Activated B cell treated with CpG ODN at 0.5 μM for 24 hours (primary cell): ENCODE data around the gene COG3. TPM values are rescaled to one million over a fixed set of nuclear protein-coding genes. Genes with fewer than 3 reads are reported as not detected.

Experiments used
- ATAC-seq: fragments of 200-7000 bp; cut with Tn5 transposase; one replicate; pipeline ENCODE4 v1.10.0; 2021; ENCODE audit warnings: low read depth, mild to moderate bottlenecking, moderate library complexity
- CTCF ChIA-PET: fragments of 350-600 bp; sonication (Branson Sonifier 250); formaldehyde crosslinking; loops from one replicate; lab custom pipeline; 2021; ENCODE audit warnings: antibody characterized with exemption; lab: Charles Lee
- POLR2A ChIA-PET: fragments of 350-600 bp; sonication (Branson Sonifier 250); formaldehyde crosslinking; loops from one replicate; lab custom pipeline; 2021; ENCODE audit warnings: antibody characterized with exemption; lab: Charles Lee
- DNase-seq: peaks from one replicate; pipeline ENCODE4 v3.0.0; 2022
- H3K27ac Mint-ChIP-seq: one replicate; pipeline ENCODE4 v1.8.0; 2020; ENCODE audit warnings: mixed read lengths
- H3K27me3 Mint-ChIP-seq: one replicate; pipeline ENCODE4 v1.8.0; 2021; ENCODE audit warnings: mixed read lengths
- H3K36me3 Mint-ChIP-seq: one replicate; pipeline ENCODE4 v1.8.0; 2021; ENCODE audit warnings: low read depth, mixed read lengths
- H3K4me1 Mint-ChIP-seq: one replicate; pipeline ENCODE4 v1.8.0; 2021; ENCODE audit warnings: mixed read lengths
- H3K4me3 Mint-ChIP-seq: one replicate; pipeline ENCODE4 v1.8.0; 2020; ENCODE audit warnings: mild to moderate bottlenecking, mixed read lengths
- H3K9me3 Mint-ChIP-seq: one replicate; pipeline ENCODE4 v1.8.0; 2020; ENCODE audit warnings: mixed read lengths
- intact Hi-C: fragments of 100-400 bp; cut with micrococcal nuclease; formaldehyde crosslinking; loops from one replicate; pipeline ENCODE4 v1.15.1; 2024
- total RNA-seq: library from RNA; stranded (reverse); gene quantifications from 2 replicates; pipeline ENCODE4 v1.2.3, GENCODE V29; 2022
- TF ChIP-seq, protein P1 (sequence below): fragments of 200-600 bp; IDR thresholded peaks from one replicate; pipeline ENCODE4 v1.8.0; 2022; ENCODE audit warnings: antibody characterized with exemption, mild to moderate bottlenecking

COG3 gene
- total RNA-seq, 1 donor from 2014 or later = 31.6 TPM

DNA sequence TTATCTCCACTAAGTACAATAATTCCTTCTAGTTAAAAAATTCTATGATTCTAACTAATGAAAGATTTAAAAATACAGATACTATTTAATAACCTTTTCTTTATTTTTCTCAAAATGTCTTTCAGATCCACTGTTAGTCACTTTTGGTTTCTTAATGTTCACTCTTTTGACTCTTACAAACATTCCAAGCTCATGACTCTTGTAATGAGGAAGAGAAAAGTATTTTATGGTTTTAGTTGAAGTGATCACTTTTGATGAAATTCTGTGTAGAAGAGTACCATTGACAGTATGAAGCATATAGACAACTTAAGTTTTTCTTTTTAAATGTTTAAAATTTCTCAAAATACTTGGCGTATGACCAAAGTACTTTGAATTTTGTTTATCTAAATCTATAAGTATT is 27.8 kb downstream of the COG3 start:
- DNase-seq = no peak
- Mint-ChIP-seq H3K9me3 (no peaks in the 10 kb centered on the region), H3K4me3 (no peak overlapping the region), H3K27ac (no peak overlapping the region), H3K27me3 (no peaks in the 10 kb centered on the region), H3K36me3 (peaks cover 59% of the 10 kb centered on the region), H3K4me1 (no peaks in the 10 kb centered on the region)
- no peak for ATAC-seq
- ChIA-PET CTCF (no interaction called here), POLR2A (no interaction called here)
- intact Hi-C loops = no loop called here
- TF ChIP-seq, protein P1, sequence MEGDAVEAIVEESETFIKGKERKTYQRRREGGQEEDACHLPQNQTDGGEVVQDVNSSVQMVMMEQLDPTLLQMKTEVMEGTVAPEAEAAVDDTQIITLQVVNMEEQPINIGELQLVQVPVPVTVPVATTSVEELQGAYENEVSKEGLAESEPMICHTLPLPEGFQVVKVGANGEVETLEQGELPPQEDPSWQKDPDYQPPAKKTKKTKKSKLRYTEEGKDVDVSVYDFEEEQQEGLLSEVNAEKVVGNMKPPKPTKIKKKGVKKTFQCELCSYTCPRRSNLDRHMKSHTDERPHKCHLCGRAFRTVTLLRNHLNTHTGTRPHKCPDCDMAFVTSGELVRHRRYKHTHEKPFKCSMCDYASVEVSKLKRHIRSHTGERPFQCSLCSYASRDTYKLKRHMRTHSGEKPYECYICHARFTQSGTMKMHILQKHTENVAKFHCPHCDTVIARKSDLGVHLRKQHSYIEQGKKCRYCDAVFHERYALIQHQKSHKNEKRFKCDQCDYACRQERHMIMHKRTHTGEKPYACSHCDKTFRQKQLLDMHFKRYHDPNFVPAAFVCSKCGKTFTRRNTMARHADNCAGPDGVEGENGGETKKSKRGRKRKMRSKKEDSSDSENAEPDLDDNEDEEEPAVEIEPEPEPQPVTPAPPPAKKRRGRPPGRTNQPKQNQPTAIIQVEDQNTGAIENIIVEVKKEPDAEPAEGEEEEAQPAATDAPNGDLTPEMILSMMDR = no peak

DNA sequence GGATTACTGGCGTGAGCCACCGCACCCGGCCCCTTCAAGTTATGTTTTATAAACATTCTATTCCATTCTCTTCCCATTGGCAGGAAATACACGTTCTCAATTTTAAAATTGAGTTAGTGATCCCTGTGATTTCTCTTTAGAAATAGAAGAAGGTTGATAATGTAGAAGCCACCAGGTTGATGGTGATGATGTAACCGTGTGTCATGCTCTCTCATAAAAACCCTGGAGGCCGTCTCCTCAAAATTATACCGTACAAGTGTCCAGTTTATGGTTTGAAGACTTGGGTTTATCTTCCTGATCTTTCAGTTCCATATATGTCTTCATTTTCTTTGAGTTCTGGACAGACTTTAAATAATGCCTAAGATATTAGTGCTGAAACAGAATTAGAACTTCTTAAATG is 32.2 kb downstream of the COG3 start:
- H3K36me3 Mint-ChIP-seq = peaks cover 65% of the 10 kb centered on the region
- H3K27me3 Mint-ChIP-seq = no peaks in the 10 kb centered on the region
- ChIA-PET POLR2A (no interaction called here), CTCF (no interaction called here)
- DNase-seq = no peak
- H3K27ac Mint-ChIP-seq = no peak overlapping the region
- no peaks in the 10 kb centered on the region for H3K4me1 Mint-ChIP-seq
- TF ChIP-seq, protein P1 = no peak
- intact Hi-C loops = no loop called here
- no peak overlapping the region for H3K4me3 Mint-ChIP-seq
- no peaks in the 10 kb centered on the region for H3K9me3 Mint-ChIP-seq
- no peak for ATAC-seq

DNA sequence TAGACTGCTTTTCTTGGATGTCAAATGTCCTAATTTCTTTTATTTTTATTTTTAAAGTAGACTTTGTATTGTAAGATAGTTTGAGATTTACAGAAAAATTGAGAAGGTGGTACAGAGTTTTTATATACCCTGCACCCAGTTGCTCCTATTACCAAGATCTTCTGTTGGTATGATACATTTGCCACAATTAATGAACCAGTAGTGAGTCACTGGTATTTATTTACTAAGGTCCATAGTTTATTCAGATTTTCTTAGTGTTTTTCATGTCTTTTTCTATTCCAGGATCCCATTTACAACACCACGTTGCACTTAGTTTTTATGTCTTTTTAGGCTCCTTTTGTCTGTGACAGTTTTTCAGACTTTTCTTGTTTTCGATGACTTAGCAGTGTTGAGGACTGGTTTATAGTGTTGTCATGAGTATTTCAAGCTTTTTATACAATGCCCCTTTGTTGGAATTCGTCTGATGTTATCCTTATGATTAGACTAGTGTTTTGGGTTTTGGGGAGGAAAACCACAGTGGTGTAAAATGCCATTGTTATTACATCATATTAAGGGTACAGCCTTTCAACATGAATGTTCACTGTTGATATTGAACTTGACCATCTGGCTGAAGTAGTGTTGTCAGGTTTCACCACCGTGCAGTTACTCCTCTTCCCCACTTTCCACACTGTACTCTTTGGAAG is 35.9 kb downstream of the COG3 start:
- ChIA-PET CTCF (no interaction called here), POLR2A (no interaction called here)
- Mint-ChIP-seq H3K27ac (no peak overlapping the region), H3K4me3 (no peak overlapping the region), H3K4me1 (no peaks in the 10 kb centered on the region), H3K9me3 (no peaks in the 10 kb centered on the region), H3K36me3 (peaks cover 73% of the 10 kb centered on the region), H3K27me3 (no peaks in the 10 kb centered on the region)
- DNase-seq = no peak
- ATAC-seq = no peak
- TF ChIP-seq, protein P1 = no peak
- intact Hi-C loops = no loop called here

DNA sequence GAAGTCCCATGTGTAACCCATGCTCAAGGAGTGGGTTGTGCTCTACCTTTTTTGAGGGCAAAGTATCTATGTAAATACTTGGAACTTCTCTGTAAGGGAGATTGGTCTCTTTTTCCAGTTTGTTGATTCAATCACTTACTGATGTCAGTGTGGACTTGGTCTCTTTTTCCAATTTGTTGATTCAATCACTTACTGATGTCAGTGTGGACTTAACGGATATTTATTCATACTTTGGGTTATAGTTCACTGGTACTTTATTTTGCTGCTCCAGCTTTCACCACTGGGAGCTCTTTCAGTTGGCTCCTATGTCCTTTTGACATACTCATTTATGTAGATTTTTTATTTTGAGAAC is 36.4 kb downstream of the COG3 start:
- Mint-ChIP-seq H3K27ac (no peak overlapping the region), H3K36me3 (peaks cover 74% of the 10 kb centered on the region), H3K9me3 (no peaks in the 10 kb centered on the region), H3K27me3 (no peaks in the 10 kb centered on the region), H3K4me1 (no peaks in the 10 kb centered on the region), H3K4me3 (no peak overlapping the region)
- intact Hi-C loops = no loop called here
- DNase-seq (no peak), ATAC-seq (no peak)
- ChIA-PET CTCF (no interaction called here), POLR2A (no interaction called here)
- TF ChIP-seq, protein P1 = no peak

DNA sequence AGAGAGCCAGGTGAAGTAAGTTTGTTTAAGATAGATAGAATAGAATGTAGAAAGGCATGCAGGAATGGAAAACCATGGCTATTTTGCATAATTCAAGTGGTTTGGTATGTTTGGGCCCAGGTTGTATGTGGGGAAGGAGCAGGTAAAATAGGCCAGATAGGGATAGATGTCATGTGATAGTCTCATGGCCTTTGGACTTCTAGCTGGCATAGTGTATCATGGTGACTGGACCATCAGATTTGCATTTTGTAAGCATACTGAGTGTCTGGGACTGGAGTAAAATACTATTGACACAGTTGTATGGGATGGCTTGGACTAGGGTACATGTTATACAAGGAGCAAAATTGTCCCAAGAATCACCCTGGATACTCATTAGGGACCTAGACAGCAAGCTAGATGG is 38.9 kb downstream of the COG3 start:
- TF ChIP-seq, protein P1 = no peak
- no peak for ATAC-seq
- H3K4me3 Mint-ChIP-seq = no peak overlapping the region
- H3K9me3 Mint-ChIP-seq = no peaks in the 10 kb centered on the region
- ChIA-PET POLR2A (interaction anchor here (1.0 kb wide), 1 partner anchor 86 kb away, joined by 4 read pairs; the partner anchor contains the start of gene SLC25A30), CTCF (interaction anchor here (1.3 kb wide), 1 partner anchor 9 kb away, joined by 5 read pairs; no protein-coding TSS in a partner anchor)
- no peak for DNase-seq
- H3K36me3 Mint-ChIP-seq = peaks cover 68% of the 10 kb centered on the region
- intact Hi-C loops = no loop called here
- no peak overlapping the region for H3K27ac Mint-ChIP-seq
- peaks cover 3% of the 10 kb centered on the region for H3K4me1 Mint-ChIP-seq
- no peaks in the 10 kb centered on the region for H3K27me3 Mint-ChIP-seq
